ENCODE data around the gene THAP7. TPM values are rescaled to one million over a fixed set of nuclear protein-coding genes. Genes with fewer than 3 reads are reported as not detected.

The THAP7 gene
- total and polyA plus RNA-seq, 2 donors (not counting 1 experiment from before 2014, with no cell fraction given) = 37.7 to 70.1 TPM

DNA sequence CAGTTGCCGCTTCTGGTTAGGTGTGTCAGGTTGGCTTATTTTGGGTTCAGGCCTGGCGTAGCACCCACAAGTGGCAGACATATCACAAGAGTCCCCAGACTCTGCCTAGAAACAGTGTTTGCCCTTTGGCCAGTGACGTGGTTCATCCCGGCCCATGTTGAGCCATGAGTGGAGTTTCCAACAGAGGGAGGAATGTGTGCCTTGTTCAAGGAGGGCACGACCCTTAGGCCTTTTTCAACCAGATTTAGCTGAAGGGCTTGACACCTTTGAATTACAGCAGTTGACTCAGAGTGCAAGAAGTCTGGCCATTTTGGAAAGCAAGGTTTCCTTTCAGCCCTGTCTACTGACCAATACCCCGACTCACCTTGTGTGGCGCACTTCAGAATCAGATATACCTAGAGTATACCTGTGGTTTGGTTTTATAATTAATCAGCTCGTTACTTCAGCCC is 50.0 kb downstream of the THAP7 start:
- intact Hi-C loops (cut with micrococcal nuclease) = no loop called here

DNA sequence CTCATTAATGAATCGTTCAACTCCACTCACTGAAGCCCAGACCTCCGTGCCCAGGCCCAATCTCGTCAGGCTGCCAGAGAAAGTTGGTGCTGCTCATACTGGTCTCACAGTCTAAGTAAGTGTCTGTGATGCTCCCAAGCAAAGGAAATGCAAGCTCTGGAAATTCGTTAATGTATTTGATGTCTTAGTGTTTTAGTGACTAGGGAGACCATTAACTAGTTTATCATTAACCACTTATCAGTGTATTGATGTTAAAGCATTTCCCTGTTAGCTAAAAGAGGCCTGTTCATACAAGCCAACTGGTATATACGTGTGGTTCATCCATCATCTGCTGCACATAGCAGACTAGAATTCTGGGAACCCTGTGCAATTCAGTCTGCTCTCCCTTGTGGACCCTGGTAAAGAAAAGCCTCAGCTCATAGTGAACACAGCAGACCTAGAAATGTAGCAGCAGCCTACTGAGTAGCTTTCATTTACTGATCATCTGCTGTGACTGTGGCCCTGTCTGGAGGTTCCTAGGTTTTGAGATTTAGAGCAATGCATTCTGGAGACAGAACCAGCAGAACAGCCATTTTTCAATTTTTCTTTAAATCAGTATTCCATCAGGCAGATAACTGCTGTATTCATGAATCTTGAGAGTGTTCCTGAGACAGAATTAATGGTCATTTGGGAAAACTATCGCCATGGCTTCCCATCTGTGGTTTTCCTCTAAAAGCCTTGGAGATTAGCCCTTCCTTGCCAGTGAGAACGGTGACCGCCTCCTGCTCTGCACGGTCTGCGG is 50.6 kb downstream of the THAP7 start:
- Histone ChIP-seq H3K4me3 (ENCODE audit: control extremely low read depth in 1 of 5, extremely low read depth in 1 of 5, insufficient read depth in 1 of 5, low read depth in 2 of 5, low read length in 4 of 5) (no peak overlapping the region), H3K9ac (ENCODE audit: low read length) (no peak overlapping the region), H3K27me3 (replicated peaks in 1 of 4; ENCODE audit: control extremely low read depth in 1 of 4, control insufficient read depth in 3 of 4, insufficient read depth in 4 of 4, low read length in 3 of 4) (no peaks in the 10 kb centered on the region), H3K79me2 (ENCODE audit: control insufficient read depth, insufficient read depth, low read length) (peaks cover 40% of the 10 kb centered on the region), H3K4me2 (replicated peaks; ENCODE audit: low read depth, low read length, poor library complexity, severe bottlenecking) (no peak overlapping the region), H3K9me3 (ENCODE audit: control extremely low read depth in 1 of 3, control insufficient read depth in 2 of 3, insufficient read depth in 1 of 3, low read length in 2 of 3) (no peaks in the 10 kb centered on the region), H3K27ac (ENCODE audit: low read length in 2 of 2) (no peak overlapping the region), H4K20me1 (ENCODE audit: control insufficient read depth, insufficient read depth, low read length, poor library complexity, severe bottlenecking) (peaks cover 55% of the 10 kb centered on the region), H2AFZ (ENCODE audit: insufficient read depth, low read depth, low read length, poor library complexity, severe bottlenecking) (no peak overlapping the region), H3K36me3 (replicated peaks in 1 of 2; ENCODE audit: control extremely low read depth in 1 of 2, control insufficient read depth in 1 of 2, extremely low read depth in 1 of 2, insufficient read depth in 2 of 2, low read length in 1 of 2) (peaks cover 4 to 49% of the 10 kb centered on the region in 2 experiments), H3K4me1 (ENCODE audit: control insufficient read depth in 2 of 2, insufficient read depth in 2 of 2, low read length in 2 of 2) (no peaks in the 10 kb centered on the region)
- ATAC-seq (ENCODE audit: low read depth) (no peak), DNase-seq (no peak)
- ChIA-PET CTCF (interaction anchor here (0.8 kb wide), 1 partner anchor 17 kb away, joined by 3 read pairs; no protein-coding TSS in a partner anchor), POLR2A (no interaction called here)
- 95% methylated on average over 8 of the region's 10 CpGs for WGBS (ENCODE audit: insufficient coverage)
- Mint-ChIP-seq H3K27me3 (no peaks in the 10 kb centered on the region), H3K4me1 (peaks cover 6% of the 10 kb centered on the region), H3K9me3 (ENCODE audit: insufficient read depth) (no peaks in the 10 kb centered on the region), H3K27ac (no peak overlapping the region), H3K4me3 (no peak overlapping the region)
- TF ChIP-seq, protein P1, sequence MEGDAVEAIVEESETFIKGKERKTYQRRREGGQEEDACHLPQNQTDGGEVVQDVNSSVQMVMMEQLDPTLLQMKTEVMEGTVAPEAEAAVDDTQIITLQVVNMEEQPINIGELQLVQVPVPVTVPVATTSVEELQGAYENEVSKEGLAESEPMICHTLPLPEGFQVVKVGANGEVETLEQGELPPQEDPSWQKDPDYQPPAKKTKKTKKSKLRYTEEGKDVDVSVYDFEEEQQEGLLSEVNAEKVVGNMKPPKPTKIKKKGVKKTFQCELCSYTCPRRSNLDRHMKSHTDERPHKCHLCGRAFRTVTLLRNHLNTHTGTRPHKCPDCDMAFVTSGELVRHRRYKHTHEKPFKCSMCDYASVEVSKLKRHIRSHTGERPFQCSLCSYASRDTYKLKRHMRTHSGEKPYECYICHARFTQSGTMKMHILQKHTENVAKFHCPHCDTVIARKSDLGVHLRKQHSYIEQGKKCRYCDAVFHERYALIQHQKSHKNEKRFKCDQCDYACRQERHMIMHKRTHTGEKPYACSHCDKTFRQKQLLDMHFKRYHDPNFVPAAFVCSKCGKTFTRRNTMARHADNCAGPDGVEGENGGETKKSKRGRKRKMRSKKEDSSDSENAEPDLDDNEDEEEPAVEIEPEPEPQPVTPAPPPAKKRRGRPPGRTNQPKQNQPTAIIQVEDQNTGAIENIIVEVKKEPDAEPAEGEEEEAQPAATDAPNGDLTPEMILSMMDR (IDR thresholded peaks at IDR 0.05) = no peak
- no peak for TF ChIP-seq EZH2 (IDR thresholded peaks at IDR 0.05; ENCODE audit: borderline replicate concordance, insufficient read depth, low read depth, low read length, poor library complexity, severe bottlenecking)
- intact Hi-C loops (cut with micrococcal nuclease) = no loop called here

More for the DNA sequence above, 50.0 kb downstream of the THAP7 start:
- Histone ChIP-seq H3K4me3 (ENCODE audit: control extremely low read depth in 1 of 5, extremely low read depth in 1 of 5, insufficient read depth in 1 of 5, low read depth in 2 of 5, low read length in 4 of 5) (no peak overlapping the region), H3K4me2 (replicated peaks; ENCODE audit: low read depth, low read length, poor library complexity, severe bottlenecking) (no peak overlapping the region), H4K20me1 (ENCODE audit: control insufficient read depth, insufficient read depth, low read length, poor library complexity, severe bottlenecking) (peaks cover 55% of the 10 kb centered on the region), H3K27ac (ENCODE audit: low read length in 2 of 2) (no peak overlapping the region), H3K79me2 (ENCODE audit: control insufficient read depth, insufficient read depth, low read length) (peaks cover 34% of the 10 kb centered on the region), H3K4me1 (ENCODE audit: control insufficient read depth in 2 of 2, insufficient read depth in 2 of 2, low read length in 2 of 2) (peaks cover 3 to 4% of the 10 kb centered on the region in 2 donors), H3K36me3 (replicated peaks in 1 of 2; ENCODE audit: control extremely low read depth in 1 of 2, control insufficient read depth in 1 of 2, extremely low read depth in 1 of 2, insufficient read depth in 2 of 2, low read length in 1 of 2) (peaks cover 4 to 49% of the 10 kb centered on the region in 2 experiments), H2AFZ (ENCODE audit: insufficient read depth, low read depth, low read length, poor library complexity, severe bottlenecking) (no peak overlapping the region), H3K9me3 (ENCODE audit: control extremely low read depth in 1 of 3, control insufficient read depth in 2 of 3, insufficient read depth in 1 of 3, low read length in 2 of 3) (no peaks in the 10 kb centered on the region), H3K9ac (ENCODE audit: low read length) (no peak overlapping the region), H3K27me3 (replicated peaks in 1 of 4; ENCODE audit: control extremely low read depth in 1 of 4, control insufficient read depth in 3 of 4, insufficient read depth in 4 of 4, low read length in 3 of 4) (peaks cover 0 to 3% (median 0%) of the 10 kb centered on the region in 4 experiments)
- Mint-ChIP-seq H3K27me3 (no peaks in the 10 kb centered on the region), H3K4me1 (peaks cover 5% of the 10 kb centered on the region), H3K4me3 (no peak overlapping the region), H3K27ac (no peak overlapping the region), H3K9me3 (ENCODE audit: insufficient read depth) (no peaks in the 10 kb centered on the region)
- WGBS (ENCODE audit: insufficient coverage) = 98% methylated on average over 6 of the region's 8 CpGs
- TF ChIP-seq EZH2 (IDR thresholded peaks at IDR 0.05; ENCODE audit: borderline replicate concordance, insufficient read depth, low read depth, low read length, poor library complexity, severe bottlenecking) = no peak
- ATAC-seq (ENCODE audit: low read depth) (no peak), DNase-seq (no peak)
- ChIA-PET CTCF (interaction anchor here (0.8 kb wide), 1 partner anchor 17 kb away, joined by 3 read pairs; no protein-coding TSS in a partner anchor), POLR2A (no interaction called here)
